A673 (cell line): ENCODE results near the gene FBP1. TPM values are rescaled to one million over a fixed set of nuclear protein-coding genes. Genes with fewer than 3 reads are reported as not detected.

Experiments
- BruUV-seq: library from RNA; stranded (reverse); fragments of 400-500 nt; replicated peaks from 2 replicates; lab custom pipeline; 2021; lab: Mats Ljungman, UMichigan
- CTCF ChIA-PET: fragments of 300-600 bp; sonication (Branson Sonifier 250); formaldehyde crosslinking; loops from one replicate; lab custom pipeline; 2022; ENCODE audit warnings: antibody characterized with exemption; lab: Charles Lee
- POLR2A ChIA-PET: fragments of 300-600 bp; sonication (Branson Sonifier 250); formaldehyde crosslinking; loops from one replicate; lab custom pipeline; 2022; ENCODE audit warnings: antibody characterized with exemption; ENCODE audit not compliant: low non-redundant PET; lab: Charles Lee
- DNase-seq: peaks from one replicate; pipeline ENCODE4 v3.0.0-alpha.2; 2015; ENCODE audit warnings: low spot score
- H3K27ac ChIP-seq: fragments of 200-600 bp; sonication (generic); 2 replicates; pipeline ENCODE4 v1.5.1; 2016; ENCODE audit warnings: mixed run types, low read depth, mild to moderate bottlenecking, mixed read lengths, antibody characterized with exemption, low read length; ENCODE audit not compliant: poor library complexity, severe bottlenecking
- H3K27me3 ChIP-seq: fragments of 200-600 bp; sonication (generic); replicated peaks from 2 replicates; pipeline ENCODE4 v1.6.1; 2017; ENCODE audit warnings: mixed run types, low read depth, mild to moderate bottlenecking, mixed read lengths, antibody characterized with exemption, low read length; ENCODE audit not compliant: insufficient read depth, poor library complexity
- H3K36me3 ChIP-seq: fragments of 200-600 bp; sonication (generic); 2 replicates; pipeline ENCODE4 v1.6.1; 2016; ENCODE audit warnings: mixed run types, mild to moderate bottlenecking, mixed read lengths, antibody characterized with exemption, low read length; ENCODE audit not compliant: insufficient read depth, poor library complexity, severe bottlenecking
- H3K4me1 ChIP-seq: fragments of 200-600 bp; sonication (generic); 2 replicates; pipeline ENCODE4 v1.6.1; 2017; ENCODE audit warnings: mixed run types, mild to moderate bottlenecking, mixed read lengths, antibody characterized with exemption, low read length; ENCODE audit not compliant: insufficient read depth, poor library complexity, severe bottlenecking
- H3K4me3 ChIP-seq: fragments of 200-600 bp; sonication (generic); 2 replicates; pipeline ENCODE4 v1.5.1; 2016; ENCODE audit warnings: low read depth, mixed run types, mild to moderate bottlenecking, mixed read lengths, low read length; ENCODE audit not compliant: poor library complexity, severe bottlenecking
- H3K9me3 ChIP-seq: fragments of 200-600 bp; sonication (generic); 2 replicates; pipeline ENCODE4 v1.6.1; 2016; ENCODE audit warnings: mixed run types, low read depth, mild to moderate bottlenecking, mixed read lengths, antibody characterized with exemption, low read length; ENCODE audit not compliant: poor library complexity, severe bottlenecking
- EZH2 ChIP-seq: fragments of 200-600 bp; sonication (generic); IDR thresholded peaks from 2 replicates; pipeline ENCODE4 v1.6.1; 2017; ENCODE audit warnings: borderline replicate concordance, low read depth, mild to moderate bottlenecking, mixed read lengths, antibody characterized with exemption, low read length; ENCODE audit not compliant: poor library complexity, severe bottlenecking
- intact Hi-C: fragments of 100-400 bp; cut with micrococcal nuclease; formaldehyde crosslinking; loops from one replicate; pipeline ENCODE4 v1.10.0; 2022; ENCODE audit not compliant: unreplicated experiment
- total RNA-seq: library from RNA; stranded (reverse); gene quantifications from 2 replicates; pipeline ENCODE4 v1.2.3, GENCODE V29; 2021
- TF ChIP-seq, protein P1 (sequence below): fragments of 300-800, 200-600 bp; sonication (generic); conservative IDR thresholded peaks from 2 replicates; pipeline ENCODE4 v1.5.1; 2017; ENCODE audit warnings: low read depth, mild to moderate bottlenecking, antibody characterized with exemption, low read length, moderate library complexity, mixed read lengths

Gene FBP1
- total RNA-seq, 1 experiment from 2014 or later, result not detected

DNA sequence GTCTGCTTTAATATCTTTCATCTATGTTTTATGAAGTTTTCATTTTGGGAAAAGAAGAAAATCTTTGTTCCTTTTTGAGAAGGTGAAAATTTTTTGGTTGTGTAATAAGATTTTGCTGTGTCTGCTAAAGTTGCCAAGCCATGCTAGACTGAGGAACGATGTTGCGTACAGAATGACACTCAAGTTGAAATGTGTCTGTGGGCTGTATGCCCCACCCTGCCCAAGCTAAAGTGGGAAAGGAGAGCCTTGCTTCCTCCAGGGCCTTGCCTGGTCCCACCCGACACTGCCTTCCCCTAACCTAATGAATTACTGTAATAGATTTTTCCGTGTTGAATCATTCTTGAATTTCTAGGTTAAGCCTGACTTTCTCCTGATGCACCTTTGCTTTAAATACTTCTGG lies 81.9 kb downstream of the FBP1 start:
- Histone ChIP-seq H3K4me3 (no peak overlapping the region), H3K27ac (no peak overlapping the region), H3K36me3 (no peaks in the 10 kb centered on the region), H3K4me1 (no peaks in the 10 kb centered on the region), H3K9me3 (no peaks in the 10 kb centered on the region), H3K27me3 (no peaks in the 10 kb centered on the region)
- POLR2A ChIA-PET, result no interaction called here
- no peak for DNase-seq
- CTCF ChIA-PET, result no interaction called here
- BruUV-seq, result no TSS peak
- intact Hi-C loops, result no loop called here
- no peak for TF ChIP-seq EZH2
- TF ChIP-seq, protein P1, sequence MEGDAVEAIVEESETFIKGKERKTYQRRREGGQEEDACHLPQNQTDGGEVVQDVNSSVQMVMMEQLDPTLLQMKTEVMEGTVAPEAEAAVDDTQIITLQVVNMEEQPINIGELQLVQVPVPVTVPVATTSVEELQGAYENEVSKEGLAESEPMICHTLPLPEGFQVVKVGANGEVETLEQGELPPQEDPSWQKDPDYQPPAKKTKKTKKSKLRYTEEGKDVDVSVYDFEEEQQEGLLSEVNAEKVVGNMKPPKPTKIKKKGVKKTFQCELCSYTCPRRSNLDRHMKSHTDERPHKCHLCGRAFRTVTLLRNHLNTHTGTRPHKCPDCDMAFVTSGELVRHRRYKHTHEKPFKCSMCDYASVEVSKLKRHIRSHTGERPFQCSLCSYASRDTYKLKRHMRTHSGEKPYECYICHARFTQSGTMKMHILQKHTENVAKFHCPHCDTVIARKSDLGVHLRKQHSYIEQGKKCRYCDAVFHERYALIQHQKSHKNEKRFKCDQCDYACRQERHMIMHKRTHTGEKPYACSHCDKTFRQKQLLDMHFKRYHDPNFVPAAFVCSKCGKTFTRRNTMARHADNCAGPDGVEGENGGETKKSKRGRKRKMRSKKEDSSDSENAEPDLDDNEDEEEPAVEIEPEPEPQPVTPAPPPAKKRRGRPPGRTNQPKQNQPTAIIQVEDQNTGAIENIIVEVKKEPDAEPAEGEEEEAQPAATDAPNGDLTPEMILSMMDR, result no peak

DNA sequence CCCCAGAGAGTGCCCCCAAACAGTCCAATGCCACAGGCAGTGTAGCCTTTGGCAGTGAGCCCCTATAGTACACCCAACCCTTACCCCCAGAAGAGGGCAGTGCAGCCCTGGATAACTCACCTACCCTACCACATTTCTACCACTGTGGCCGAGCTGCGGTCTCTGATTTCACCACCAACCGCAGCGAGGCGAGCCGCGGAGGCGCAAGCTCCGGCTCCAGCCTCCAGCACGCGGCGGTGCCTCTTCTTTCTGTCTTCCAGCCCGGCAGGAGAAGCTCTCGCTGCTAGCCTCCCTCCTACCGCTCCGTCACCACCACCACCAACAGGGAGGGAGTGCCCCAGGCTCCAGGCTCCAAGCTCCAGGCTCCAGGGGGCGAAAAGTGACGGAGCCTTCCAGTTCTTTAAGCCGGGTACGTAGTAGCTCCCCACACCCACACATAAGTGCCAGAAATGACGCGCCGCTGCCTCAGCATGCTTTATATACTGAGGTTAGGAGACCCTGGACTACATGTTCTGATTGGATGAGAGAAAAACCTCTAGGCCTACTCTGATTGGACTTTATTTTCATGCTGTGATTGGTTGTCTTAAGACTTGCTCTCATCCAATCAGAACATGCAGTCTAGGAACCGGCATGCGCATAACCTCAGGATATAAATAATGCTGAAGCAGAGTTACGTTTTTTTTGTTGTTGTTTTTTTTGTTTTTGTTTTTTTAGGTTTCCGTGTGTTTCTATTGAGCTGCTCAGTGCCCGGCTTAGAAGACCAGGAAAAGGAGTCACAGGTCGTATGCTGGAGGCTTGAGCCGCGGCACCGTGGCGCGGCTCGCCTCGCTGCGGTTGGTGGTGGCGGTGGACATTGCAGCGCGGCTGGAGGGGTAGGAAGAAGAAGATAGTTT lies 84.6 kb downstream of the FBP1 start, which contains the start of gene PCAT7:
TSS of gene PCAT7 (plus strand) at position 645 of the 893 bp plus-strand sequence.
- intact Hi-C loops, result loop anchor here (1.0 kb wide), 1 partner anchor 49 kb away; no protein-coding TSS in a partner anchor
- H3K4me1 ChIP-seq, result no peaks in the 10 kb centered on the region
- BruUV-seq, result no TSS peak
- H3K36me3 ChIP-seq, result no peaks in the 10 kb centered on the region
- POLR2A ChIA-PET, result no interaction called here
- no peaks in the 10 kb centered on the region for H3K9me3 ChIP-seq
- DNase-seq, result peak; percentile 78
- H3K27me3 ChIP-seq, result no peaks in the 10 kb centered on the region
- no peak for TF ChIP-seq EZH2
- TF ChIP-seq, protein P1, result peak; percentile 68
- CTCF ChIA-PET, result interaction anchor here (0.9 to 1.1 kb wide), 4 partner anchors 49 to 613 kb away, joined by 3 to 7 read pairs (median 4); no protein-coding TSS in a partner anchor
- peak within 1 kb of the TSS; percentile 43 for H3K4me3 ChIP-seq
- no peak within 1 kb of the TSS for H3K27ac ChIP-seq

DNA sequence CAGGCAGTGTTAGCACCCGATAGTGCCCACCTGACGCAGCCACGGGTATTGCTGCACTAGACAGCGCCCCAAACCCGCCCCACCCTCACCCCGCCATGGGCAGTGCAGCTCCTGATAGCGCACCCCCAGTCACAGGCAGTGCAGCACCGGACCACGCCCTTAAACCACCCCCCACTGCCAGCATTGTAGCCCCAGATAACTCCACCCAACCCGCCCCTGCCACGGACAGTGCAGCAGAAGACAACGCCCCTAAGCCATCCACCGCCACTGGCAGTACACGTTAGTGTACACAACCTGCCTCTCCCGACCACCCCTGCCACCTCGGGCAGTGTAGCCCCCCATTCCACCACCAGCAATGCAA lies 85.3 kb downstream of the FBP1 start:
- H3K4me3 ChIP-seq, result peak overlapping the region; percentile 43
- no TSS peak for BruUV-seq
- no peak overlapping the region for H3K27ac ChIP-seq
- no peaks in the 10 kb centered on the region for H3K9me3 ChIP-seq
- no peaks in the 10 kb centered on the region for H3K27me3 ChIP-seq
- no peaks in the 10 kb centered on the region for H3K36me3 ChIP-seq
- ChIA-PET POLR2A (no interaction called here), CTCF (interaction anchor here (0.9 to 1.1 kb wide), 4 partner anchors 50 to 614 kb away, joined by 3 to 7 read pairs (median 4); no protein-coding TSS in a partner anchor)
- TF ChIP-seq, protein P1, result no peak
- no peak for TF ChIP-seq EZH2
- no peaks in the 10 kb centered on the region for H3K4me1 ChIP-seq
- no peak for DNase-seq
- intact Hi-C loops, result loop anchor here (1.0 kb wide), 1 partner anchor 49 kb away; no protein-coding TSS in a partner anchor

Other genes starting within 250 kb of the FBP1 start
- 0.17 TPM in 1 of 2 replicates, not detected in the other for gene PCAT7, start 84.4 kb downstream of the FBP1 start, total RNA-seq
- gene FBP2, start 45.7 kb downstream of the FBP1 start, total RNA-seq, result 0.21 TPM in 1 of 2 replicates, not detected in the other
- gene AOPEP, start 87.2 kb upstream of the FBP1 start, total RNA-seq, result 17.5 and 18.4 TPM in 2 replicates